PC-9 (cell line): ENCODE data around the gene ITK.
"Not testable (repeated sequence)": the region's sequence is repeated elsewhere in the genome, so short reads cannot be mapped to it uniquely, and the experiment has no call there.

ENCODE experiments used
- CTCF ChIP-seq: fragments of 200-600 bp; sonication (generic); conservative IDR thresholded peaks from 2 replicates; pipeline ENCODE4 v1.6.1; 2017; ENCODE audit warnings: mixed run types, antibody characterized with exemption, mild to moderate bottlenecking, moderate library complexity
- EZH2 ChIP-seq: fragments of 200-600 bp; sonication (generic); IDR thresholded peaks from 2 replicates; pipeline ENCODE4 v1.8.0; 2017; ENCODE audit warnings: antibody characterized with exemption, low read depth

- TF ChIP-seq EZH2, CTCF: not testable (repeated sequence)
Observed at GRCh38 chr5:157210652-157211051, 30.0 kb downstream of the ITK start.
